ENCODE results near the gene TAC3.
"Not testable (repeated sequence)": the region's sequence is repeated elsewhere in the genome, so short reads cannot be mapped to it uniquely, and the experiment has no call there.

The TAC3 gene

GRCh38 chr12:57016348-57016747 is at the start of gene TAC3:
Gene TAC3, minus strand, starts transcription at chr12:57016529. Its CDS starts 732 bp downstream, at chr12:57015797.
- H3K4me3 ChIP-seq (ENCODE audit: low read length) = no peak within 1 kb of the TSS

GRCh38 chr12:57063991-57064685 is 47.8 kb upstream of the TAC3 start:
- no peaks in the 10 kb centered on the region for H3K27me3 ChIP-seq (ENCODE audit: control insufficient read depth, insufficient read depth, low read length)
- H3K9ac ChIP-seq (ENCODE audit: low read length) = no peak overlapping the region
- H3K4me1 ChIP-seq (ENCODE audit: control insufficient read depth, insufficient read depth, low read length) = no peaks in the 10 kb centered on the region
- no peaks in the 10 kb centered on the region for H3K9me3 ChIP-seq (ENCODE audit: control insufficient read depth, low read length)
- H3K36me3 ChIP-seq (ENCODE audit: control insufficient read depth, insufficient read depth, low read length) = no peaks in the 10 kb centered on the region
- H3K4me3 ChIP-seq (ENCODE audit: low read length) = no peak overlapping the region

More at GRCh38 chr12:57016348-57016747, at the start of gene TAC3:
- no peak within 1 kb of the TSS for H3K9ac ChIP-seq (ENCODE audit: low read length)
- H3K9me3 ChIP-seq (ENCODE audit: control insufficient read depth, low read length) = no peaks in the 10 kb centered on the region
- H3K4me1 ChIP-seq (ENCODE audit: control insufficient read depth, insufficient read depth, low read length) = no peaks in the 10 kb centered on the region
- H3K36me3 ChIP-seq (ENCODE audit: control insufficient read depth, insufficient read depth, low read length) = no peaks in the 10 kb centered on the region
- peaks cover 7% of the 10 kb centered on the region for H3K27me3 ChIP-seq (ENCODE audit: control insufficient read depth, insufficient read depth, low read length)

GRCh38 chr12:57058454-57058853 is 42.1 kb upstream of the TAC3 start:
- Histone ChIP-seq H3K36me3 (ENCODE audit: control insufficient read depth, insufficient read depth, low read length) (no peaks in the 10 kb centered on the region), H3K4me1 (ENCODE audit: control insufficient read depth, insufficient read depth, low read length) (no peaks in the 10 kb centered on the region), H3K27me3 (ENCODE audit: control insufficient read depth, insufficient read depth, low read length) (no peaks in the 10 kb centered on the region), H3K4me3 (ENCODE audit: low read length) (no peak overlapping the region), H3K9ac (ENCODE audit: low read length) (no peak overlapping the region), H3K9me3 (ENCODE audit: control insufficient read depth, low read length) (no peaks in the 10 kb centered on the region)

DNA sequence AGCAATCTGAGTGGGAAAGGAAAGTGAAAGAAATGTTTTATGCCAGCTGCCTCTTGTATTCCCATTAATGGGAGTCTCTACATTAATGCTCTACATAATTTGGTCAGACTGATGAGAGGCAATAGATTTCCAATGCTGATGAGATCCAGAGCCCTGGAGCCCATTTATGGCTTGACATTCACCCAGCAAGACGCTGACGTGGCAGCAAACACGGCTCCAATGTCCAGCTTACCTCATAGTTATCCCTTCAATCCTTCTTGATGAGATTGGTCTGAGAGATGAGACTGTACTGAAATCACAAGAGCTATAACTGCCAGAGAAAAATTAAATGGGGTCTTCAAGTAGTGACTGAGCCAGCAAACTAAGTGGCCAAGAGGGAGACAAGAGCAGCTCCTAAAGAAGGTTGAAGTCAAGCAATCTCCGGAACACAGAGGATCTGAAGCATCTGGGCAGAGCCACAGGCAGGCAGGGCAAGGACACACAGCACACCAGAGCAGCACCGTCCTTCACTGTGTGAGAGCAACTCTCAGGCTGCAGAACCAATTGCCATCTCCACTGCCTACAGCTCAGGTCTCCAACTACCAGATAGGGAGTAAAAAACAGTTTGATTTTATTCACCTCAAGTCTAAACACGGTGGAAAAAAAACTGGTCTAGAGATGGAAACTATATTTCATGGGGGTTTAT is 40.9 kb upstream of the TAC3 start:
- no peak overlapping the region for H3K4me3 ChIP-seq (ENCODE audit: low read length)
- no peaks in the 10 kb centered on the region for H3K9me3 ChIP-seq (ENCODE audit: control insufficient read depth, low read length)
- H3K36me3 ChIP-seq (ENCODE audit: control insufficient read depth, insufficient read depth, low read length) = no peaks in the 10 kb centered on the region
- no peaks in the 10 kb centered on the region for H3K27me3 ChIP-seq (ENCODE audit: control insufficient read depth, insufficient read depth, low read length)
- no peaks in the 10 kb centered on the region for H3K4me1 ChIP-seq (ENCODE audit: control insufficient read depth, insufficient read depth, low read length)
- H3K9ac ChIP-seq (ENCODE audit: low read length) = no peak overlapping the region

DNA sequence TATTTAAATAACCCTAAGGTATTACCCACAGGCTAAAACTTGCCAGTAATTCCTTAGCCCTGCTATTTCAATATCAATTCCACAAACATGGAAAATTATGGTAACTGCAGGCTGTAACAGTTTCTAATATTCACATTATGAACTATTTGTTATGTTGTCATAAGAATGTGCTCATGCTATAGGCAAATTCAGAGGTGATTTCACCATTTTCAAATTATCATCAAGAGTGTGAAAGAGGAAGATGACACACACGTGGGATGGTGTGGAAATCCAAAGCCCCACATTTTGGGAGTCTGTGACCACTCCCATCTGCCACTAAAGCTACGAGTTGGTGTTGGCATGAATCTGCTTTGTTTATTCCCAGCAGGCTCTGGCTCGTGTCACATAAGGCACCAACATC is 39.5 kb upstream of the TAC3 start:
- Histone ChIP-seq H3K4me3 (ENCODE audit: low read length) (no peak overlapping the region), H3K9me3 (ENCODE audit: control insufficient read depth, low read length) (no peaks in the 10 kb centered on the region), H3K36me3 (ENCODE audit: control insufficient read depth, insufficient read depth, low read length) (no peaks in the 10 kb centered on the region), H3K27me3 (ENCODE audit: control insufficient read depth, insufficient read depth, low read length) (no peaks in the 10 kb centered on the region), H3K9ac (ENCODE audit: low read length) (no peak overlapping the region), H3K4me1 (ENCODE audit: control insufficient read depth, insufficient read depth, low read length) (peaks cover 4% of the 10 kb centered on the region)

DNA sequence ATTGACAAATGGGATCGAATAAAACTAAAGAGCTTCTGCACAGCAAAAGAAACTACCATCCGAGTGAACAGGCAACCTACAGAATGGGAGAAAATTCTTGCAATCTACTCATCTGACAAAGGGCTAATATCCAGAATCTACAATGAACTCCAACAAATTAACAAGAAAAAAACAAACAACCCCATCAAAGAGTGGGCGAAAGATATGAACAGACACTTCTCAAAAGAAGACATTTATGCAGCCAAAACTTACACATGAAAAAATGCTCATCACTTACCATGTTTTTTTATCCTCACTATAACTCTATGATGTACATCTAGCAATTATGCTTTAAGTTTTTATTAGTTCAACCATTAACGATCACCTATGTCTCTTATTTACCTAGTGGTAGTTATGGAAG is 37.6 kb upstream of the TAC3 start:
- not testable (repeated sequence) for H3K27me3 ChIP-seq (ENCODE audit: control insufficient read depth, insufficient read depth, low read length); H3K9me3 ChIP-seq (ENCODE audit: control insufficient read depth, low read length); H3K4me3 ChIP-seq (ENCODE audit: low read length); H3K9ac ChIP-seq (ENCODE audit: low read length); H3K36me3 ChIP-seq (ENCODE audit: control insufficient read depth, insufficient read depth, low read length)
- peaks cover 15% of the 10 kb centered on the region for H3K4me1 ChIP-seq (ENCODE audit: control insufficient read depth, insufficient read depth, low read length)

DNA sequence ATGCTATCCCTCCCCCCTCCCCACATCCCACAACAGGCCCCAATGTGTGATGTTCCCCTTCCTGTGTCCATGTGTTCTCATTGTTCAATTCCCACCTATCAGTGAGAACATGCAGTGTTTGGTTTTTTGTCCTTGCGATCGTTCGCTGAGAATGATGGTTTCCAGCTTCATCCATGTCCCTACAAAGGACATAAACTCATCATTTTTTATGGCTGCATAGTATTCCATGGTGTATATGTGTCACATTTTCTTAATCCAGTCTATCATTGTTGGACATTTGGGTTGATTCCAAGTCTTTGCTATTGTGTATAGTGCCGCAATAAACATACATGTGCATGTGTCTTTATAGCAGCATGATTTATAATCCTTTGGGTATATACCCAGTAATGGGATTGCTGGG is 36.8 kb upstream of the TAC3 start:
- H3K27me3 ChIP-seq (ENCODE audit: control insufficient read depth, insufficient read depth, low read length); H3K4me3 ChIP-seq (ENCODE audit: low read length); H3K9ac ChIP-seq (ENCODE audit: low read length); H3K9me3 ChIP-seq (ENCODE audit: control insufficient read depth, low read length); H3K36me3 ChIP-seq (ENCODE audit: control insufficient read depth, insufficient read depth, low read length): not testable (repeated sequence)
- H3K4me1 ChIP-seq (ENCODE audit: control insufficient read depth, insufficient read depth, low read length) = peaks cover 22% of the 10 kb centered on the region

DNA sequence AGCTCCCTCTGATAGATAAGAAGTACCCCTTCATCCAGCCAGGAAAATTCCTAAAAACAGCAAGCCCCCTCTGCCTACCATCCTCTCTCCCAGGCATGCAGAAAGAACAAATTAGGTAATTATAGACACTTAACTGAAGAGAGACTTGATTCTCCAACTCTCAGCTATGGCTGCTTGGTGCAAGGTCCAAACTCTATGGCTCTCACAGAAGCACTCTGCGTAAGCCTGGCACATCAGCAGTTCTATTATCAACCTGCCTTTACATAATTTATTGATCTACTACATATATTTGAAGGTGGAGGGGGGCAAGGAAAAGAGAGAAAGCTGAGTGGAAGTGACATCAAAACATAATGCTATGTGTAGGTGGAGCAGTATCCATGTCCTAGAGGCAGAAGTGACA is 34.7 kb upstream of the TAC3 start:
- Histone ChIP-seq H3K9me3 (ENCODE audit: control insufficient read depth, low read length) (no peaks in the 10 kb centered on the region), H3K27me3 (ENCODE audit: control insufficient read depth, insufficient read depth, low read length) (no peaks in the 10 kb centered on the region), H3K9ac (ENCODE audit: low read length) (no peak overlapping the region), H3K4me3 (ENCODE audit: low read length) (no peak overlapping the region), H3K36me3 (ENCODE audit: control insufficient read depth, insufficient read depth, low read length) (no peaks in the 10 kb centered on the region), H3K4me1 (ENCODE audit: control insufficient read depth, insufficient read depth, low read length) (peaks cover 40% of the 10 kb centered on the region)

GRCh38 chr12:57049890-57050289 is 33.6 kb upstream of the TAC3 start, which contains the start of gene MYO1A:
Gene MYO1A, minus strand, starts transcription at chr12:57050129. Its CDS starts 1,806 bp downstream, at chr12:57048323.
- Histone ChIP-seq H3K36me3 (ENCODE audit: control insufficient read depth, insufficient read depth, low read length) (no peaks in the 10 kb centered on the region), H3K4me3 (ENCODE audit: low read length) (peak within 1 kb of the TSS; percentile 61), H3K9me3 (ENCODE audit: control insufficient read depth, low read length) (no peaks in the 10 kb centered on the region), H3K4me1 (ENCODE audit: control insufficient read depth, insufficient read depth, low read length) (peaks cover 40% of the 10 kb centered on the region), H3K27me3 (ENCODE audit: control insufficient read depth, insufficient read depth, low read length) (no peaks in the 10 kb centered on the region), H3K9ac (ENCODE audit: low read length) (peak within 1 kb of the TSS; percentile 66)

DNA sequence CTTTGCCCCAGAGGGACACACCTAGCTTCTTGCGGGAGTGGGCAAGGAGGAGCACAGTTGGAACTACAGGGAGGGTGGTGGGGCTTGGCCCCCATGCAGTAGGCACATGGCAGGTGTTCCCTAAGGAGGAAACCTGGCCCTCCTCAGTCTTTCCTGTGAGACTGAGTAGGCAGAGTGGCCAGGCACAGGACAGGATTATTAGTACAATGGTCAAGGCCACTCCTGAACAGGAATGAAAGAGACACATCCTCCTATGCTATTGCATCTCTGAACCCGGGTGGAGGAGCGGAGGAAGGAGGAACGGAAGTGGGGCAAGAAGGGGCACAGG is 32.8 kb upstream of the TAC3 start:
- no peaks in the 10 kb centered on the region for H3K36me3 ChIP-seq (ENCODE audit: control insufficient read depth, insufficient read depth, low read length)
- H3K4me1 ChIP-seq (ENCODE audit: control insufficient read depth, insufficient read depth, low read length) = peaks cover 40% of the 10 kb centered on the region
- no peaks in the 10 kb centered on the region for H3K9me3 ChIP-seq (ENCODE audit: control insufficient read depth, low read length)
- peak overlapping the region; percentile 61 for H3K4me3 ChIP-seq (ENCODE audit: low read length)
- no peaks in the 10 kb centered on the region for H3K27me3 ChIP-seq (ENCODE audit: control insufficient read depth, insufficient read depth, low read length)
- H3K9ac ChIP-seq (ENCODE audit: low read length) = peak overlapping the region; percentile 66

DNA sequence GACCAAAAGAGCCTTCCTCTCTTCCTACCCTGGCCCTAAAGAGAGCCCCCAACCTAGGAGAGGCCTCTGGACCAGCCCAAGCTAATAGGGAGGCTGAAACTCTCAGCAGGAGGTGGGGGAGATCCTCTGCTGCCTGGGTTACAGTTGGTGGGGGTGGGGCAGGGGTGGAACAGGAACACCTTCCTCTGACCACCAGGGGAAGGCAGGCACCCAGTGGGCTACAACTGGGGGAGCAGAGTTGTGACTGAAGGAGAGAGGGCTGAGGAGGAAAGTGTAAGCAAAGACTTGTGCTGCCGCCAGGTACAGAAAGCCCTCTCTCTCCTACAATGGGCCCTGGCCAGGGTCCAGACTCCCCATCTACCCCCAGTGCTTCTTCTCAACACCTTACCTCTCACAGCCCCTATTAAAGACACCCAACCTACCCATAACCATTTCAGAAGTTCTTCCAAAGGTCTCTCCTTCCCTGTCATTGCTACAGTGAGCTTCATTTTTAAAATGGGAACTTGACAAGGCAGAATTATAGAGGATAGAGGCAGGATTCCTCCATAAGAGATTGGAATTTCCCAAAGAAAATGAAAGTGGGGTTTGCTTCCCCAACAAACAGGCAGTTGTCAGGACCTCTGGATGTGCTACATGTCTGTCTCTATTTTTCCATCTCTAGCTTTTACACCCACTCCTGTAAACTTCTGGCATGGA is 32.2 kb upstream of the TAC3 start:
- H3K36me3 ChIP-seq (ENCODE audit: control insufficient read depth, insufficient read depth, low read length) = no peaks in the 10 kb centered on the region
- H3K9me3 ChIP-seq (ENCODE audit: control insufficient read depth, low read length) = no peaks in the 10 kb centered on the region
- peak overlapping the region; percentile 61 for H3K4me3 ChIP-seq (ENCODE audit: low read length)
- H3K4me1 ChIP-seq (ENCODE audit: control insufficient read depth, insufficient read depth, low read length) = peaks cover 40% of the 10 kb centered on the region
- H3K27me3 ChIP-seq (ENCODE audit: control insufficient read depth, insufficient read depth, low read length) = no peaks in the 10 kb centered on the region
- H3K9ac ChIP-seq (ENCODE audit: low read length) = peak overlapping the region; percentile 66

- H3K4me3 ChIP-seq (ENCODE audit: low read length) = no peak overlapping the region
- H3K27me3 ChIP-seq (ENCODE audit: control insufficient read depth, insufficient read depth, low read length) = no peaks in the 10 kb centered on the region
- H3K36me3 ChIP-seq (ENCODE audit: control insufficient read depth, insufficient read depth, low read length) = no peaks in the 10 kb centered on the region
- H3K4me1 ChIP-seq (ENCODE audit: control insufficient read depth, insufficient read depth, low read length) = peaks cover 40% of the 10 kb centered on the region
- H3K9ac ChIP-seq (ENCODE audit: low read length) = peak overlapping the region; percentile 66
- no peaks in the 10 kb centered on the region for H3K9me3 ChIP-seq (ENCODE audit: control insufficient read depth, low read length)
Measured at GRCh38 chr12:57047981-57048380, 31.7 kb upstream of the TAC3 start.
